K562 (cell line): ENCODE results near the gene NCOA3. TPM values are rescaled to one million over a fixed set of nuclear protein-coding genes. Genes with fewer than 3 reads are reported as not detected.

ENCODE experiments used
- BCL6 ChIP-seq: fragments of 250-450 bp; sonication (Bioruptor Pico); IDR thresholded peaks from 2 replicates; pipeline ENCODE4 v1.4.0; 2020
- BRD9 ChIP-seq: fragments of 450-650 bp; IDR thresholded peaks from 2 replicates; pipeline ENCODE4 v1.6.1; 2018; ENCODE audit warnings: low read depth; ENCODE audit not compliant: partially characterized antibody
- CBFB ChIP-seq: sonication (generic); formaldehyde crosslinking; IDR thresholded peaks from 2 replicates; pipeline ENCODE4 v1.4.0; 2020; ENCODE audit warnings: mild to moderate bottlenecking, missing genetic modification reagents
- EGR1 ChIP-seq: fragments of 450-650 bp; conservative IDR thresholded peaks from 2 replicates; pipeline ENCODE4 v1.6.1; 2017; ENCODE audit warnings: mild to moderate bottlenecking
- FOXM1 ChIP-seq, 2 experiments: fragments of 450-650 bp in 1 of 2; sonication (generic) in 1 of 2; formaldehyde crosslinking in 1 of 2; IDR thresholded peaks; 2 replicates each; pipeline versions ENCODE4 v1.6.1 to v1.9.0; 2017 to 2022; ENCODE audit warnings: low read depth in 2 of 2, mild to moderate bottlenecking in 2 of 2, missing genetic modification reagents in 1 of 2, moderate library complexity in 1 of 2
- MCM2 ChIP-seq: fragments of 450-650 bp; IDR thresholded peaks from 2 replicates; pipeline ENCODE4 v1.6.1; 2017; ENCODE audit warnings: low read depth, mild to moderate bottlenecking
- MIER1 ChIP-seq: fragments of 450-650 bp; IDR thresholded peaks from 2 replicates; pipeline ENCODE4 v1.6.1; 2016; ENCODE audit warnings: antibody characterized with exemption, mild to moderate bottlenecking, low read depth
- REST ChIP-seq, 2 experiments: fragments of 450-650 bp; formaldehyde crosslinking in 1 of 2; IDR thresholded peaks; 2 replicates each; pipeline versions ENCODE4 v1.4.0 to v1.6.1; 2014 to 2020; ENCODE audit warnings: mild to moderate bottlenecking in 2 of 2, borderline replicate concordance in 1 of 2, low read depth in 1 of 2
- SMARCB1 ChIP-seq: IDR thresholded peaks from 2 replicates; pipeline ENCODE4 v1.6.1; 2011; ENCODE audit warnings: improper control_type of control experiment, low read depth; ENCODE audit not compliant: insufficient read length
- SNIP1 ChIP-seq: fragments of 450-650 bp; IDR thresholded peaks from 2 replicates; pipeline ENCODE4 v1.7.1; 2017; ENCODE audit warnings: low read depth, mild to moderate bottlenecking
- TCF3 ChIP-seq: sonication (generic); formaldehyde crosslinking; IDR thresholded peaks from 2 replicates; pipeline ENCODE4 v1.4.0; 2020; ENCODE audit warnings: mild to moderate bottlenecking, missing genetic modification reagents
- TEAD4 ChIP-seq, 2 experiments: sonication (generic) in 1 of 2; formaldehyde crosslinking in 1 of 2; IDR thresholded peaks; 2 replicates each; pipeline versions ENCODE4 v1.6.1 to v1.8.0; 2012 to 2022; ENCODE audit warnings: borderline replicate concordance in 1 of 2, inconsistent platforms in 1 of 2, low read length in 1 of 2, mild to moderate bottlenecking in 1 of 2, missing genetic modification reagents in 1 of 2
- ZNF431 ChIP-seq: sonication (generic); formaldehyde crosslinking; IDR thresholded peaks from 2 replicates; pipeline ENCODE4 v1.8.0; 2022; ENCODE audit warnings: mild to moderate bottlenecking, missing genetic modification reagents
- polyA plus RNA-seq, 8 experiments: library from polyadenylated mRNA; depleted of rRNA in 4 of 8; stranded (reverse) in 5 of 8; unstranded in 3 of 8; fragments of >200 nt; fragmentation: Nextera tagmentation in 2 of 8; fragmentation: Illumina TruSeq in 1 of 8; extraction: Ambion mirVana in 2 of 8; extraction: Trizol in 1 of 8; gene quantifications; 2 replicates each; pipeline versions ENCODE4 v1.2.1 to v1.2.3, GENCODE V29; 2011 to 2014; ENCODE audit warnings: inconsistent platforms in 1 of 8, missing spikeins in 1 of 8
- total RNA-seq, 7 experiments: library from RNA; depleted of rRNA in 6 of 7; stranded (reverse); fragments of >200 nt in 6 of 7; fragmentation: Illumina TruSeq in 2 of 7; extraction: Trizol in 2 of 7; gene quantifications; 2 replicates each; pipeline versions ENCODE4 v1.2.1 to v1.2.3, GENCODE V29; 2011 to 2021; ENCODE audit warnings: low replicate concordance in 1 of 7
- TF ChIP-seq, protein P1 (sequence below): fragments of 450-650 bp; IDR thresholded peaks from 2 replicates; pipeline ENCODE4 v1.6.1; 2018; ENCODE audit not compliant: partially characterized antibody

NCOA3 gene
- total and polyA plus RNA-seq, 9 of the 15 experiments (the other 6 are each of a cell fraction or from before 2014, with no cell fraction given) = 3.2 to 24.3 (median 14.4) TPM

DNA sequence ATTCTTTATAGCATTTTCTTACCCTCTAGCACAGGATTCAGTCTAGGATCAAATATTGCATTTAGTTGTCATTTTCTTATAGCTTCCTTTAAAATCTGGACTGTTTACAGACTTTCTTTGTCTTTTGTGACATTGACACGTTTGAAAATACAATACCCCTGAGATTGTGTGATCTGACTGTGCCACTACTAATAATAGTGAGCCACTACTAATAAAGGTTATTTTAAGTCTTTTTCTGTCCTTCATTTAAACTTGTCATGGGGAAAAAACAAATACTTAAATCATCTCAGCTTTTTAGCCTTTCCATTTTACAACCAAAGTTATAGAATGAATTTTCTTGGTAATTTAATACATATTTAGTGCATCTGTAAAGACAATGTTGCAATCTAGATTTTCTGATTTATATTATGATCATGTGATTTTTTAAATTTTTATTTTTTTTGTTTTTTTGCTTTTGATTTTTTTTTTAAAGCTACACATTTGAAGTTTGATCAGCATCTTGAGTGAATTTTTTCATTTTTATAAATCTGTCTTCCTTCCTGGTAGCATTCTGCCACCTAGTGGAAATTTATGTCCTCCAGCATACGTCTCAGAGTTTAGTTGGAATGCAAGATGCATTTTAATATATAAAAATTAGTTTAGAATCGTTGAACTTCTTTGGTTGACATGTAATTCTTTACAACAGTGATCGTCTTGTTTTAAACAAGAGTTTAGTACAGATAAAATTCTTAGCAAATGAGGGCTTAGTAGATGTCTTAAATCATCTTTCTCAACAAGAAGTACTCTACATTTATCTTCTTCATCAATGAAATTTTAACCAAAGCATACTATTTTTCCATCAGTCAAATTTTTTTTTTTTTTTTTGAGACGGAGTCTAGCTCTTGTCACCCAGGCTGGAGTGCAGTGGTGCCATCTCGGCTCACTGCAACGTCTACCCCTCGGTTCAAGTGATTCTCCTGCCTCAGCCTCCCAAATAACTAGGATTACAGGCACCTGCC lies 119.4 kb downstream of the NCOA3 start (continued):
- peak; percentile 88 for TF ChIP-seq BRD9
- TF ChIP-seq MIER1 = no peak
- no peak for TF ChIP-seq SNIP1
- TF ChIP-seq ZNF431 (CRISPR knock-in tag) = no peak
- no peak for TF ChIP-seq MCM2
- TF ChIP-seq EGR1 = no peak
- TF ChIP-seq TEAD4 (IDR thresholded peaks at IDR 0.05; ENCODE audit: low read length) = peak; percentile 55
- no peak for TF ChIP-seq TEAD4 (CRISPR knock-in tag; IDR thresholded peaks at IDR 0.05; ENCODE audit: borderline replicate concordance)
- TF ChIP-seq BCL6 = no peak
- TF ChIP-seq, protein P1, sequence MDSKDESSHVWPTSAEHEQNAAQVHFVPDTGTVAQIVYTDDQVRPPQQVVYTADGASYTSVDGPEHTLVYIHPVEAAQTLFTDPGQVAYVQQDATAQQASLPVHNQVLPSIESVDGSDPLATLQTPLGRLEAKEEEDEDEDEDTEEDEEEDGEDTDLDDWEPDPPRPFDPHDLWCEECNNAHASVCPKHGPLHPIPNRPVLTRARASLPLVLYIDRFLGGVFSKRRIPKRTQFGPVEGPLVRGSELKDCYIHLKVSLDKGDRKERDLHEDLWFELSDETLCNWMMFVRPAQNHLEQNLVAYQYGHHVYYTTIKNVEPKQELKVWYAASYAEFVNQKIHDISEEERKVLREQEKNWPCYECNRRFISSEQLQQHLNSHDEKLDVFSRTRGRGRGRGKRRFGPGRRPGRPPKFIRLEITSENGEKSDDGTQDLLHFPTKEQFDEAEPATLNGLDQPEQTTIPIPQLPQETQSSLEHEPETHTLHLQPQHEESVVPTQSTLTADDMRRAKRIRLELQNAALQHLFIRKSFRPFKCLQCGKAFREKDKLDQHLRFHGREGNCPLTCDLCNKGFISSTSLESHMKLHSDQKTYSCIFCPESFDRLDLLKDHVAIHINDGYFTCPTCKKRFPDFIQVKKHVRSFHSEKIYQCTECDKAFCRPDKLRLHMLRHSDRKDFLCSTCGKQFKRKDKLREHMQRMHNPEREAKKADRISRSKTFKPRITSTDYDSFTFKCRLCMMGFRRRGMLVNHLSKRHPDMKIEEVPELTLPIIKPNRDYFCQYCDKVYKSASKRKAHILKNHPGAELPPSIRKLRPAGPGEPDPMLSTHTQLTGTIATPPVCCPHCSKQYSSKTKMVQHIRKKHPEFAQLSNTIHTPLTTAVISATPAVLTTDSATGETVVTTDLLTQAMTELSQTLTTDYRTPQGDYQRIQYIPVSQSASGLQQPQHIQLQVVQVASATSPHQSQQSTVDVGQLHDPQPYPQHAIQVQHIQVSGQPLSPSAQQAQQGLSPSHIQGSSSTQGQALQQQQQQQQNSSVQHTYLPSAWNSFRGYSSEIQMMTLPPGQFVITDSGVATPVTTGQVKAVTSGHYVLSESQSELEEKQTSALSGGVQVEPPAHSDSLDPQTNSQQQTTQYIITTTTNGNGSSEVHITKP = no peak
- TF ChIP-seq SMARCB1 = no peak
- no peak for TF ChIP-seq FOXM1 (IDR thresholded peaks at IDR 0.05; ENCODE audit: low read depth)
- TF ChIP-seq FOXM1 (CRISPR knock-in tag; IDR thresholded peaks at IDR 0.05; ENCODE audit: low read depth) = no peak
- TF ChIP-seq TCF3 (CRISPR knock-in tag) = no peak
- TF ChIP-seq REST (IDR thresholded peaks at IDR 0.05; ENCODE audit: borderline replicate concordance) = peak; percentile 65; the same call in 1 of the 2 replicates
- TF ChIP-seq REST (CRISPR knock-in tag; IDR thresholded peaks at IDR 0.05; ENCODE audit: low read depth) = no peak
- no peak for TF ChIP-seq CBFB
